ENCODE data around the gene GYPC.
A peak's percentile ranks its signal among the peaks of the same experiment; 100 is the strongest.

GYPC gene

DNA sequence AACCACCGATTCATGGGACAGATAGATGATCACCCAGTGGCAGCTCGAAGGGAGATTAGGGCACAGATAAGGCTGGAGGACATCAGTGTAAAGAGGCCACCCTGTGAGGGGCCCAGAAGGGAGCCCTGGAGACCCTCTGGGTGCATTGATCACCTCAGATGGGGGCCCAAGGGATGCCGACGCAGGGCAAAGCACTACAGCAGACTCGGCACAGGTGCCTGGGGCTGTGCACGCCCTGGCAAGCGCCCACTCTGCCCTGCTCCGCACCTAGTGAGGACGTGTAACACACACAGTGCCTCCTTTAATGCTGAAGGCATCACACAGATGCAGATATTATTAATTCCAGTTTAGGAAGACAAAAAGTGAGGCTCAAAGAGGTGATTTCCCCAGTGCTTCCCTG lies 9.5 kb downstream of the GYPC start:
- H3K27me3 ChIP-seq (ENCODE audit: insufficient read depth, low read length, poor library complexity, severe bottlenecking), result no peaks in the 10 kb centered on the region
- peaks cover 68% of the 10 kb centered on the region for H4K20me1 ChIP-seq (ENCODE audit: insufficient read depth, low read length, poor library complexity, severe bottlenecking)
- H3F3A ChIP-seq (ENCODE audit: low read depth), result no peaks in the 10 kb centered on the region
- peak overlapping the region; percentile 89 for H3K4me2 ChIP-seq (ENCODE audit: low read depth, low read length, poor library complexity, severe bottlenecking)
- peaks cover 100% of the 10 kb centered on the region for H3K79me2 ChIP-seq (ENCODE audit: insufficient read depth, low read length)
- H3K9me3 ChIP-seq (ENCODE audit: insufficient read depth, low read depth, low read length), result no peaks in the 10 kb centered on the region
- TF ChIP-seq EZH2phosphoT487 (IDR thresholded peaks at IDR 0.05; ENCODE audit: borderline replicate concordance), result no peak
- TF ChIP-seq, protein P1, sequence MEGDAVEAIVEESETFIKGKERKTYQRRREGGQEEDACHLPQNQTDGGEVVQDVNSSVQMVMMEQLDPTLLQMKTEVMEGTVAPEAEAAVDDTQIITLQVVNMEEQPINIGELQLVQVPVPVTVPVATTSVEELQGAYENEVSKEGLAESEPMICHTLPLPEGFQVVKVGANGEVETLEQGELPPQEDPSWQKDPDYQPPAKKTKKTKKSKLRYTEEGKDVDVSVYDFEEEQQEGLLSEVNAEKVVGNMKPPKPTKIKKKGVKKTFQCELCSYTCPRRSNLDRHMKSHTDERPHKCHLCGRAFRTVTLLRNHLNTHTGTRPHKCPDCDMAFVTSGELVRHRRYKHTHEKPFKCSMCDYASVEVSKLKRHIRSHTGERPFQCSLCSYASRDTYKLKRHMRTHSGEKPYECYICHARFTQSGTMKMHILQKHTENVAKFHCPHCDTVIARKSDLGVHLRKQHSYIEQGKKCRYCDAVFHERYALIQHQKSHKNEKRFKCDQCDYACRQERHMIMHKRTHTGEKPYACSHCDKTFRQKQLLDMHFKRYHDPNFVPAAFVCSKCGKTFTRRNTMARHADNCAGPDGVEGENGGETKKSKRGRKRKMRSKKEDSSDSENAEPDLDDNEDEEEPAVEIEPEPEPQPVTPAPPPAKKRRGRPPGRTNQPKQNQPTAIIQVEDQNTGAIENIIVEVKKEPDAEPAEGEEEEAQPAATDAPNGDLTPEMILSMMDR (conservative IDR thresholded peaks at IDR 0.05; ENCODE audit: low read length), result no peak
- H2AFZ ChIP-seq (ENCODE audit: low read length), result no peak overlapping the region
- no peaks in the 10 kb centered on the region for H3K9me2 ChIP-seq (replicated peaks; ENCODE audit: low read depth, low read length)
- H3K4me3 ChIP-seq (ENCODE audit: low read length, poor library complexity, severe bottlenecking), result no peak overlapping the region
- H3K9ac ChIP-seq (ENCODE audit: low read depth, low read length, poor library complexity, severe bottlenecking), result no peak overlapping the region
- peaks cover 55% of the 10 kb centered on the region for H3K4me1 ChIP-seq (ENCODE audit: insufficient read depth, low read length, poor library complexity, severe bottlenecking)
- peaks cover 8% of the 10 kb centered on the region; the same call in 1 of the 2 replicates for H3K36me3 ChIP-seq (ENCODE audit: insufficient read depth, low read length)

DNA sequence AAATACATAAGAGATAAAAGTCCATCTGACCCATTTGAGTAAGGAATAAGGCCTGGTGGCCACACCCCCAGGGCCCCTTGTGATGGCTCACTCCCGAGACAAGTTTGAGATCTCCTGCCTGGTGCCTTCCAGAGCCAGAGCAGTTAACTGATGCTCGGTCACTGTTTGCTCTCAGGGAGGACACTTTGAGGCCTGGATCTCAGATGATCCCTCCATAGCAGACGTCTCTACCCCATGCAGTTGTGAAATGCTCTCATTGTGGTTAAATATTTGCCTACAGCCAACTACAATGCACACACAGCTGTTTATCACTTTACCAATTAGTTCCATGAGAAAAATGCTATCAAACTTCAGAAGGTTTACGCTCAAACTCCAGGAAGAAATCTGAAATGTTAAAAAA lies 12.3 kb downstream of the GYPC start:
- no peak overlapping the region for H3K4me2 ChIP-seq (ENCODE audit: low read depth, low read length, poor library complexity, severe bottlenecking)
- peaks cover 99% of the 10 kb centered on the region for H3K79me2 ChIP-seq (ENCODE audit: insufficient read depth, low read length)

DNA sequence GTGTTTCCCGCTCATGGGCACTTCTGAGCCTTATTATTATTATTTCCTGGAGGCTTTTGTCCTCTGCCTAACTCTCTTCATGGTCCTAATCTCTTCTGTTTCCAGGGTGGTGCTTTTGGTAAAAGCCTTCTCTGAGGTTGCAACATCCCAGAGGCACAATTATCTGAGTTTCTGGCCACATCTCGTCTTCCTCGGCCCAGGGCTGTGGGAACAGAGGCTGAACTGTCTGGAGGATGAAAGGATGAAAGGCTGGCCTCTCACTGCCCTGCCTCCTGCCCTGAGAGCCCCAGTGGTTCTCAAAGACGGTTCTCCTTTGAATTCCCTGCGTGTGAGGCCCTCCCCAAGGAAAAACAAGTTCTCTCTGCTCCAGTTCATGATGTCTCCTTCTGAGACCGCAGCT lies 13.8 kb downstream of the GYPC start:
- H2AFZ ChIP-seq (ENCODE audit: low read length), result no peak overlapping the region
- no peak overlapping the region for H3K4me2 ChIP-seq (ENCODE audit: low read depth, low read length, poor library complexity, severe bottlenecking)
- H4K20me1 ChIP-seq (ENCODE audit: insufficient read depth, low read length, poor library complexity, severe bottlenecking), result peaks cover 50% of the 10 kb centered on the region
- peaks cover 14% of the 10 kb centered on the region for H3K4me1 ChIP-seq (ENCODE audit: insufficient read depth, low read length, poor library complexity, severe bottlenecking)
- peaks cover 26% of the 10 kb centered on the region; the same call in 1 of the 2 replicates for H3K36me3 ChIP-seq (ENCODE audit: insufficient read depth, low read length)
- no peaks in the 10 kb centered on the region for H3F3A ChIP-seq (ENCODE audit: low read depth)
- no peak overlapping the region for H3K4me3 ChIP-seq (ENCODE audit: low read length, poor library complexity, severe bottlenecking)
- no peak for TF ChIP-seq EZH2phosphoT487 (IDR thresholded peaks at IDR 0.05; ENCODE audit: borderline replicate concordance)
- TF ChIP-seq, protein P1 (conservative IDR thresholded peaks at IDR 0.05; ENCODE audit: low read length), result no peak
- no peaks in the 10 kb centered on the region for H3K9me2 ChIP-seq (replicated peaks; ENCODE audit: low read depth, low read length)
- H3K79me2 ChIP-seq (ENCODE audit: insufficient read depth, low read length), result peaks cover 96% of the 10 kb centered on the region
- H3K9me3 ChIP-seq (ENCODE audit: insufficient read depth, low read depth, low read length), result 0 out of 2 replicates have a peak, but pooled peaks cover 1% of the 10 kb centered on the region
- no peak overlapping the region for H3K9ac ChIP-seq (ENCODE audit: low read depth, low read length, poor library complexity, severe bottlenecking)
- H3K27me3 ChIP-seq (ENCODE audit: insufficient read depth, low read length, poor library complexity, severe bottlenecking), result no peaks in the 10 kb centered on the region

More for the DNA sequence above, 12.3 kb downstream of the GYPC start:
- peaks cover 65% of the 10 kb centered on the region for H4K20me1 ChIP-seq (ENCODE audit: insufficient read depth, low read length, poor library complexity, severe bottlenecking)
- H3K9me2 ChIP-seq (replicated peaks; ENCODE audit: low read depth, low read length), result no peaks in the 10 kb centered on the region
- peaks cover 19% of the 10 kb centered on the region; the same call in 1 of the 2 replicates for H3K36me3 ChIP-seq (ENCODE audit: insufficient read depth, low read length)
- no peak overlapping the region for H2AFZ ChIP-seq (ENCODE audit: low read length)
- no peaks in the 10 kb centered on the region for H3K27me3 ChIP-seq (ENCODE audit: insufficient read depth, low read length, poor library complexity, severe bottlenecking)
- H3K9ac ChIP-seq (ENCODE audit: low read depth, low read length, poor library complexity, severe bottlenecking), result no peak overlapping the region
- no peak overlapping the region for H3K4me3 ChIP-seq (ENCODE audit: low read length, poor library complexity, severe bottlenecking)
- H3K4me1 ChIP-seq (ENCODE audit: insufficient read depth, low read length, poor library complexity, severe bottlenecking), result peaks cover 29% of the 10 kb centered on the region
- TF ChIP-seq, protein P1 (conservative IDR thresholded peaks at IDR 0.05; ENCODE audit: low read length), result no peak
- no peak for TF ChIP-seq EZH2phosphoT487 (IDR thresholded peaks at IDR 0.05; ENCODE audit: borderline replicate concordance)
- H3K9me3 ChIP-seq (ENCODE audit: insufficient read depth, low read depth, low read length), result no peaks in the 10 kb centered on the region
- H3F3A ChIP-seq (ENCODE audit: low read depth), result no peaks in the 10 kb centered on the region
